HG02840 (cell line): Measurements from ENCODE around the gene IQGAP2.

Experiments
- ATAC-seq: cut with Tn5 transposase; IDR thresholded peaks from one replicate; pipeline ENCODE4 v1.9.1; 2021; ENCODE audit warnings: mild to moderate bottlenecking, moderate library complexity, moderate number of reproducible peaks; ENCODE audit not compliant: unreplicated experiment, low FRiP score

IQGAP2 gene

DNA sequence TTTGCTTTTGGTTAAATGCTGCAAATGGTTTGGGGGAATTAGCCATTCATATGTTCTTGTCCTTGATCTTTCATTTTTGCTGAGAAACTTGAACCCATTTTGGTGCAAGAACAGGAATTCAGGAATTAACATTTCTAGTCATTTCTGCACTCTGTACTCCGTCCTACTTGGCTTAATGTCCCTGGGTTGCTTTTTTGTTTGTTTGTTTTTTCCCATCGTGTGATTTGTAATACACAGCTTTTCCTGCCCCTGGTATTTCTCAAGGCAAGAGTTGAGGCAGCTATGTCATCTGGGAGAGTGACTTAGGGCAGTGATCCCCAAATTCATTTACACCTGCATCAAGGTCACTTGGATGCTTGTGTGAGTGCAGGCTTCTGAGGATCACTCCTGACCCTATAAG lies 71.3 kb downstream of the IQGAP2 start:
- no peak for ATAC-seq

- ATAC-seq, result no peak
Observed at GRCh38 chr5:76475385-76475784, 72.3 kb downstream of the IQGAP2 start.

DNA sequence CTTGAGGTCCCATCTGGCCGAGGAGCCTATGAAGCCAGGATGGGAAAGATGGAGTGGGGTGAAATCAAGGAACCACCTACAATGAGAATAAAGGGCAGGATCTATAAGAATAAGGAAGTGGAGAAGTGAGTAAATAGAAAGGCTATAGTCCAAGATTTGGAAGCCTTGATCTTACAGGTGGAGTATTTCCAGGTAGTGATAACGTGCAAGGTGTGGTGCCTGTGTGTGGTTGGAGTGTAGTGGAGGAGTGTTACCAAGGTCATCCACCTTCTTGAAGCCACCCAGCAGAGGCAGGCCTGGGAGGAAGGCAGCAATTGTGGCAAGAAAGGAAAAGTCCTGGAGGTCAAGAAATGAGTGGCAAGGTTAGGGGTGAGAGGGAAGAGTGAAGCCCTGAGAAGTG lies 72.9 kb downstream of the IQGAP2 start:
- no peak for ATAC-seq

DNA sequence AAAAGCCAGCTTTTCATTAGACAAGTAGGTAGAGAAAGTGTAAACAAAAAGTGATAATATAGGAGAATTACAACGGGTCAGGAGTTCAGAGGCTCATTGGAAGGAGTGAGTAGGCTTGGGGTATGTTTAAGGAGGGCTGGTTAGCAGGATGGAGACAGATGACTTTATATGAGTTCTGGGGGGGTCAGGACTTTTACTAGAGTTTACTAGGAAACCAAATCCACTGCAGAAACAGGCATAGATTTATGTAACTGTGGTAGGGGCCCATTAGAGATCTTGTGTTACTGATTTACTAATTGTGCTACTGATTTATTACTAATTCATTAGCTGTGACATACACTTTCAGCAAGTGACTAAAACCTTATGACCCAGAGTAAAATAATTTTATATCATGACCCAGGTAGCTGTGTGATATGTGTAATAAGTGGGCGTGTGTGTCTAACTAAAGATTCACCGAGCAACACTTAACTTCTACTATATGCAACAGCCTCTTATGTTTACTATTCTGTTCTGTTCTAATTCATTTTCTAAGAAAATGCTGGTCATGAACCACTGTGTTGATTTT lies 73.5 kb downstream of the IQGAP2 start:
- no peak for ATAC-seq

GRCh38 chr5:76477061-76477460 lies 74.0 kb downstream of the IQGAP2 start:
- ATAC-seq, result no peak

- no peak for ATAC-seq
Observed at GRCh38 chr5:76477571-76477970, 74.5 kb downstream of the IQGAP2 start.

DNA sequence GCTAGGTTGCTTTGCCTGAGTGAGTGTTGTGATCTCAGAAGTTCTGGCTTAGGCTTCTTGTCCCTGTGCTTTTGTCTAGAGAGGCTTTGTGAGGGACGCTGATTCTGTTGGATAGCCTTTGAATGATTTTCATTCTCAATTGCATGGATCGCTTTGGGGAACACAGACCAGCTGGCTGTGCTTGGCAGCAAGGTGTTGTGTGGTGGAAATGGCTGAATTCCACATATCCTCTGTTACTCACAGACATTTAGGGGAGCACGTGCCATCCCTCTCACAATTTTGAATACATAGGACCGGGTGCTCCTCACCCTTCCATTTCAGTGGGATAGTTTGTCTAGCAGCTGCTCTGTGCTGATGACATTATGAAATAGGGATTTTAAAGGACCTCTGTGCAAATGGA lies 76.2 kb downstream of the IQGAP2 start:
- ATAC-seq, result no peak

GRCh38 chr5:76479973-76480667 lies 77.0 kb downstream of the IQGAP2 start:
- no peak for ATAC-seq

DNA sequence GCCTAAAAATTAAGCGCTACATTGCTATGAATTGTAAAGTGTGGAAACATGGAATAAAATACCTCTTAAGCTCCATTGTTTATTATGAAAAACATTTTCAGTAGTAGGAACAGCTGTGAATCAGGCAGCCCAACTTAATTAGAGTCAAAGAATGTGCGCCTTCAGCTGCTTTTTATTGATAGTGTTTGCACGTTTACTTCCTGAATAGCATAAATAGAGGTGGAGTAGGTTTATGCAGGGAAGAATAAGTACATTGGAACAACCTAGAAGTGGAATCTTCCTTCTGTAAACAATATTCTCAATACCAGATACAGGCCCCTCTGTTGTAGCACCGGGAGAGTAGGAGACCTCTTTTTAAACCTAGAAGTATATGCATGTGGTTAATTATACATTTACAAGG lies 79.9 kb downstream of the IQGAP2 start:
- no peak for ATAC-seq

DNA sequence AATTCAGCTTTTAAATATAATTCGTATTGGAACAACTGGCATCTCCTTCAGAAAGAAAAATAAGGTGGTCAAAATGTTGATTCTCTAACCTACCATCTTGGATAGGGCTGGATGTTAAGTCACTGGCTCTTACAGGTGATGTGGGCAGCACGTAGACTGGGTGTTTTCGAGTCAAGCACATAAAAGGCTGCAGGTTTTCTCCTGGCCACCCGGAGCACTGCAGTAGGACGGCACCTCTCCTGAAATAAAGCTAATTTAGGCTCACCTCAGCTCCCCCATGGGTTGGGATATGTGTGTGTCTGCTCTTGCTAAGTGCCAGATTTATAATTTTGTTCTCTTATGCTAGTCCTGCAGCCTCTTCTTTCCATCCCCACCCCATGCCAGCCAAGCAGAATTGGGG lies 80.3 kb downstream of the IQGAP2 start:
- ATAC-seq, result no peak

- no peak for ATAC-seq
Observed at GRCh38 chr5:76483881-76484280, 80.8 kb downstream of the IQGAP2 start.

DNA sequence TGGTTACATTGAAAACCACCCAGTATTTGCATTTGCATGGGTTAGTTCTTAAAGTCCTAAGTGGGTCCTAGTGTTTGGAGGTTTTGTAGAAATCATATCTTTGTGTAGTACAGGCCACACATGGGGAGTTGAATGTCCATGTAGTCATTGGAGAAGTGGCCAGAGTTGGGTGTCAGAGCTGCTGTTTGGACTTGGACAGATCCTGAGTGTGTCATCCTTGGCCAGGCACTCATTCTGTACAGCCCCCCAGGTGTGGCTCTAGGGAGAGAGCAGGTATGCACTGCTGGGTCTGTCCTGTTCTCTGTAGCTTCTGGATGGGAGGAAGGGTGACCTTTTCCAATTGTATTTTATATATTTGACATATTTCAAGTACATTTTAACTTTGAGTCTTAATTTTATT lies 82.4 kb downstream of the IQGAP2 start:
- no peak for ATAC-seq

DNA sequence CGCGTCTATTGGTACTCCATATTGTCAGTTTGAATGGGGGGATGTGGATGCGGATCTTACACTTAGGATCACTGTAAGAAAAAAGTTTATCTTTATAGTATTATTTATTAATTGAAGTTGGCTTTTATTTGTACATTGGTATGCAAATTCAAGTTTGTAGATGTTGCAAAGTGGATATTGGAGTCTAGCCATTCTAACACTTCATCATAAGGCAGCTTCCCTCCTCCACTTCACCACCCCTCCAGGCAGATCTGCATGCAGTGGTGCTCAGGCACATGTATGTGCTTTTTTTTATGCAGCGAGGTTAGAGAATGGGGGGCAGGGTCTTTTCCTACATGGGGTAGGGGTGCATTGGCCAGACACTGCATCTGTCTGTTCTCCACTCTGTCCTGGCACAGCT lies 84.3 kb downstream of the IQGAP2 start:
- ATAC-seq, result no peak

DNA sequence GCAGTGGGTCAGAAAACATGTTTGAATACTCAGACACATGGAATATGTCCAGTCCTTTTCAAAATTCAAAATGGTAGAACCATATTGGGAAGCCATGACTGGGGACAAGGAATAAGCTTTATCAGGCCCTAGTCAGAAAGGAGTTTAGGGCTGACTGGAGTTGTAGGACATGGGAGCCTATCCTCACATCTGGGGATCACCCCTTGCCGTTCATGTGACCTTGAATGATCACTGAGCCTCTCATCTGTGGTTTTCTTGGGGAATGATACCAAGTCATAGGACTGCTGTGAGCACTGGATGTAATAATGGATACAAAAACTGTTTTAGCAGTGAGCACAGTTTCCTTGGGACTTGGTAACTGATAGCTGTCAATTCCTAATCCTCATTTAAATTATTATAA lies 84.7 kb downstream of the IQGAP2 start:
- no peak for ATAC-seq

GRCh38 chr5:76488969-76489368 lies 85.9 kb downstream of the IQGAP2 start:
- no peak for ATAC-seq

- ATAC-seq, result no peak
Observed at GRCh38 chr5:76489877-76490688, 87.0 kb downstream of the IQGAP2 start.

DNA sequence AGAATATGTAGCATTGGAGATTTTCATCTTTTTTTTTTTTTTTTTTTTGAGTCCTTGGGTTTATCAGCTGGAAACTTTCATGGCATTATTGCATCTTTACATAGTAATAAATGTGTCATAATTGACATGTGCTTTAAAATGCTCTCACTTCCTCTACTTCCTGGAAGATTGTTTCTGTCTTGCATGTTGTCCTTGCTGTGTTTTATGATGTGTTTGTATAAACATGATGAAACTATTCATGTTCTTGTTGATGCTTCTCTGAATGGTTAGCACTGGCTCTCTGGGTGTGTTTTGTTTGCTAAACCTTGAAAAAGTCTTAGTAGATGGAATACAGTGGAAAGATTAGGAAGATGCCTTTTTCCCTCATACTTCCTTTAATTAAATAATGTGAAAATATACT lies 87.9 kb downstream of the IQGAP2 start:
- no peak for ATAC-seq

DNA sequence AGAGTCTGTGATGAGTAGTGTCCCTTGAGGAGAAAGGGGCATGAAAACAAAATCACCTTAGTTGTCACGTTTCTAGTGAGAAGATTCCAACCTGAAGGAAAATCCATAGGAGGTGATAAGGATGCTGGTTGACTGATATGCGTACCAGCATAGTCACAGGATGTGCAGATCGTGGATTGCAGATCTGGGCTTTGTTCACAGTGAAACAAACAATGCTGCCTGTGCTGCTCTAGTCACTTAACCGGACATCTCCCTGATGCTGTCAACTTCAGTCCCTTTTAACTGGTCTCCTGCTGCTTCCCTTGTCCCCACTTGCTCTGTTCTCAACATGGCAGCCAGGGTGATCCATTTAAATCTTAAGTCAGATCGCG lies 89.7 kb downstream of the IQGAP2 start:
- ATAC-seq, result no peak

DNA sequence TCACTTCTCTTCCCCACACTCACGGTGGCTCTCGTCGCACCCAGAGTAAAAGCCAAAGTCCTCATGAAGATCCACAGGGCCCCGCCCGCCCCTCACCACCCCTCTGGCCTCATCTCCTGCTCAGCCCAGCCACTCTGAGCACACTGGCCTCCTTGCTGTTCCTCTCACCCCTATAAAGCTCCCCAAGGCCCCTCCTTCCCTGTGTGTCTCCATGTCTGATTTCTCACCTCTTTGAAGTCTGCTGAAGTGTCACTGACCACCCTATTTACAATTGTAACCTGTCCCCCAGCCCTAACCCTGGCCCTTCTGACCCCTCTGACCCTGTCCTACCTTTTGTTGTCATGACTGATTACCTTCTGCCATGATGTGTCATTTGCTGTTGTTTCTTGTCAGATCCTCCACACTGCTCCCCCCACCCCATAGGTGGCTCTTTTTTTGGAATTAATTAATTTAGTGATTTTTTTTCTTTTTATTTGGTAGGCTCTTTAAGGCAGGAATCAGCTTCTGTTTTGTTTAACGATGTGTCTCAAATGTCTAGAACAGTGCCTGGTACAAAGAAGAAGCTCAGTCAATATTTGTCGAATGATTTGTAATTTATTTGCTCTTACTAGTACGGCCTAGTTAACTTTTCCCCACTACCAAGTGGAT lies 90.2 kb downstream of the IQGAP2 start:
- ATAC-seq, result no peak

GRCh38 chr5:76494201-76494600 lies 91.1 kb downstream of the IQGAP2 start:
- ATAC-seq, result no peak

- ATAC-seq, result no peak
Observed at GRCh38 chr5:76495870-76496269, 92.8 kb downstream of the IQGAP2 start.
